Activated CD4-positive, alpha-beta T cell treated with anti-CD3 and anti-CD28 coated beads for 36 hours (primary cell): ENCODE measurements around the gene TNIP3. TPM values are rescaled to one million over a fixed set of nuclear protein-coding genes. Genes with fewer than 3 reads are reported as not detected.
"Not testable (repeated sequence)": the region's sequence is repeated elsewhere in the genome, so short reads cannot be mapped to it uniquely, and the experiment has no call there.

ENCODE experiments used
- ATAC-seq: fragments of 200-7000 bp; cut with Tn5 transposase; one replicate; pipeline ENCODE4 v1.10.0; 2021; ENCODE audit warnings: mild to moderate bottlenecking, moderate library complexity
- CTCF ChIA-PET: fragments of 350-600 bp; sonication (Branson Sonifier 250); formaldehyde crosslinking; loops from one replicate; lab custom pipeline; 2021; ENCODE audit warnings: antibody characterized with exemption; lab: Charles Lee
- POLR2A ChIA-PET: fragments of 350-600 bp; sonication (Branson Sonifier 250); formaldehyde crosslinking; loops from one replicate; lab custom pipeline; 2021; ENCODE audit warnings: antibody characterized with exemption, inconsistent platforms; lab: Charles Lee
- DNase-seq: peaks from one replicate; pipeline ENCODE4 v3.0.0-alpha.2; 2020
- H3K27ac Mint-ChIP-seq: one replicate; pipeline ENCODE4 v1.8.0; 2021; ENCODE audit warnings: mixed read lengths
- H3K27me3 Mint-ChIP-seq: one replicate; pipeline ENCODE4 v1.8.0; 2021; ENCODE audit warnings: mixed read lengths
- H3K36me3 Mint-ChIP-seq: one replicate; pipeline ENCODE4 v1.8.0; 2021; ENCODE audit warnings: low read depth, mixed read lengths
- H3K4me1 Mint-ChIP-seq: one replicate; pipeline ENCODE4 v1.8.0; 2021; ENCODE audit warnings: mixed read lengths
- H3K4me3 Mint-ChIP-seq: one replicate; pipeline ENCODE4 v1.8.0; 2021; ENCODE audit warnings: mild to moderate bottlenecking, moderate library complexity, mixed read lengths
- H3K9me3 Mint-ChIP-seq: one replicate; pipeline ENCODE4 v1.8.0; 2021; ENCODE audit warnings: low read depth, mixed read lengths
- intact Hi-C, 2 experiments: fragments of 100-400 bp; cut with DNase I in 1 of 2; cut with micrococcal nuclease in 1 of 2; formaldehyde crosslinking; loops; one replicate each; pipeline versions ENCODE4 v1.14.2 to v1.15.1; 2022 to 2024; cut with DNase I, micrococcal nuclease
- total RNA-seq, 2 experiments: library from RNA; stranded (reverse); gene quantifications; one replicate each; pipeline ENCODE4 v1.2.3, GENCODE V29; 2021

The TNIP3 gene, protein sequence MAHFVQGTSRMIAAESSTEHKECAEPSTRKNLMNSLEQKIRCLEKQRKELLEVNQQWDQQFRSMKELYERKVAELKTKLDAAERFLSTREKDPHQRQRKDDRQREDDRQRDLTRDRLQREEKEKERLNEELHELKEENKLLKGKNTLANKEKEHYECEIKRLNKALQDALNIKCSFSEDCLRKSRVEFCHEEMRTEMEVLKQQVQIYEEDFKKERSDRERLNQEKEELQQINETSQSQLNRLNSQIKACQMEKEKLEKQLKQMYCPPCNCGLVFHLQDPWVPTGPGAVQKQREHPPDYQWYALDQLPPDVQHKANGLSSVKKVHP
- 1 to 10 TPM; 3.7 to 4.8 TPM for total RNA-seq

DNA sequence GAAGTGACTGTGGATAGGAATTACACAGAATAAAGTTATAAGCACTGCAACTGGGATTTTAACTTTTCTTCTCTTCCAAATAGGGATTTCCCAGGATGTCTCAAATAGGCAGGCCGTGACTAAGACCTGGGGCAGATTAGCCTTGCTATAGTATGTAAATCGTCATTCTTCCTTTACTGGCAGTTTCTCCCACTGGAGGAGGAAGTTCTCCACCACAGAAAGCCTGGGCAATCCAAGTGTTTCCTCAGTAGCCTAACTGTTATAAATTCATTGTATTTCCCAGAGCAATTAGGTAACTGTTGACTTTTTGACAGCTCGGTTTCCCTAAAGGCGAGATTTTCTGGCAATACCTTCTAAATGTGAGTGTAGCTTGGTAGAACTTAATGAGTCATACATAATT lies at the start of gene TNIP3:
TNIP3 (minus strand) TSS at position 31 of the 400 bp plus-strand sequence. CDS start 196 bp downstream, outside the sequence.
- Mint-ChIP-seq H3K4me3 (no peak within 1 kb of the TSS), H3K9me3 (peaks cover 2% of the 10 kb centered on the region), H3K36me3 (peaks cover 5% of the 10 kb centered on the region), H3K27ac (peak within 1 kb of the TSS; percentile 21), H3K4me1 (peaks cover 40% of the 10 kb centered on the region), H3K27me3 (no peaks in the 10 kb centered on the region)
- CTCF ChIA-PET, result interaction anchor here (1.1 kb wide), 1 partner anchor 28 kb away, joined by 4 read pairs; no protein-coding TSS in a partner anchor
- POLR2A ChIA-PET, result no interaction called here
- DNase-seq, result no peak
- ATAC-seq, result no peak
- intact Hi-C loops, result no loop called here

GRCh38 chr4:121212806-121213205 lies 48.7 kb upstream of the TNIP3 start:
- no peak for DNase-seq
- Mint-ChIP-seq H3K27ac (no peak overlapping the region), H3K36me3 (peaks cover 4% of the 10 kb centered on the region), H3K27me3 (no peaks in the 10 kb centered on the region), H3K4me3 (no peak overlapping the region), H3K9me3 (no peaks in the 10 kb centered on the region), H3K4me1 (peaks cover 10% of the 10 kb centered on the region)
- no peak for ATAC-seq
- ChIA-PET CTCF (interaction anchor here (1.1 to 2.0 kb wide), 5 partner anchors 9 to 95 kb away, joined by 3 to 7 read pairs (median 4); no protein-coding TSS in a partner anchor), POLR2A (no interaction called here)
- intact Hi-C loops, result no loop called here

DNA sequence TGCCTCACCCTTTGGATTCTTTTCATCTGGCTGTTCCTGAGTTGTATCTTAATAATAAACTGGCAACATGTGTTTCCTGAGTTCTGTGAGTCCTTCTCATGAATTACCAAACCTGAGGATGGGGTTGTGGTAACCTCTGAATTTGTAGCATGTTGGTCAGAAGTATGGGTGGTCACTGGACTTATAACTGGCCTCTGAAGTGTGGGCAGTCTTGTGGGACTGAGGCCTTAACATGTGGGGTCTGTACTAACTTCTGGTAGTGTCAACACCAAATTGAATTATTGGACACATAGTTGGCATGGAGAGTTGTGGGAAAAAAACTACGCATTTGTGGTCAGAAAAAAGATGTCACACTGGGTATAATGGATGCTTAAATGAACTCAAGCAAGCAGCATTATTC lies 45.0 kb upstream of the TNIP3 start:
- CTCF ChIA-PET, result interaction anchor here (1.2 to 1.8 kb wide), 2 partner anchors 12 to 17 kb away, joined by 4 to 7 read pairs; no protein-coding TSS in a partner anchor
- H3K4me1 Mint-ChIP-seq, result peaks cover 13% of the 10 kb centered on the region
- H3K36me3 Mint-ChIP-seq, result no peaks in the 10 kb centered on the region
- H3K27me3 Mint-ChIP-seq, result no peaks in the 10 kb centered on the region
- no peak overlapping the region for H3K4me3 Mint-ChIP-seq
- DNase-seq, result no peak
- ATAC-seq, result no peak
- POLR2A ChIA-PET, result no interaction called here
- peaks cover 1% of the 10 kb centered on the region for H3K9me3 Mint-ChIP-seq
- intact Hi-C loops, result no loop called here
- H3K27ac Mint-ChIP-seq, result no peak overlapping the region

DNA sequence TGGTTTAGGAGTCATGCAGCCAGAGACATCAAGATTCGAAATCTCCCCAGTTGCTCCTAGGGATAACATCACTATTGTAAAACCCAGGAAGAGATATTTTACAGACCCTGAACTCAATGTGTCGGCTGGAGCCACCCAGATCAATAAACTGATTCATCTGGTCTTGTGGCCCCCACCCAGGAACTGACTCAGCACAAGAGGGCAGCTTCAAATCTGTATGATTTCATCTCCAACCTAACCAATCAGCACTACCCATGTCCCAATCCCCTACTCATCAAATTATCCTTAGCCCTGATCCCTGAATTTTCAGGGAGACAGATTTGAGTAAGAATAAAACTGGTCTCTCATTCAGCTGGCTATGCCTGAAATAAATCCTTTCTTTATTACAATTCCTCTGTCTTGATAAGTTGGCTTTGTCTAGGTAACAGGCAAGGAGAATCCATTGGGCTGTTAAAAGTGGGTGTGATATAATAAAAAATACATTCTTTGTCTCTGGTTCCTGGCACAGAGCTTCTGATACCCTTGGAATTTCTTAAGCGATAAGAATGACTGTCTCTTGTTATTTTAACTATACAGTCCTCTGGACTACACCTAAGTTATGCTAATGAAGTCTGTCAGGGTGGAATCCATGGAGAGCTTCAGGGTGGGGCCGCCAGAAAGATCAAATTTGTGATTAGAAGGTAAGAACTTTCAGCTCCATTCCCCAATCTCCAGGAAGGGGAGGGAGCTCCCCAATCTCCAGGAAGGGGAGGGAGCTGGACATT lies 44.3 kb upstream of the TNIP3 start:
- ChIA-PET CTCF (interaction anchor here (0.6 to 1.8 kb wide), 3 partner anchors 11 to 32 kb away, joined by 3 to 7 read pairs (median 4); no protein-coding TSS in a partner anchor), POLR2A (no interaction called here)
- H3K36me3 Mint-ChIP-seq, result no peaks in the 10 kb centered on the region
- intact Hi-C loops, result no loop called here
- no peak overlapping the region for H3K27ac Mint-ChIP-seq
- peaks cover 9% of the 10 kb centered on the region for H3K4me1 Mint-ChIP-seq
- H3K4me3 Mint-ChIP-seq, result no peak overlapping the region
- H3K9me3 Mint-ChIP-seq, result peaks cover 1% of the 10 kb centered on the region
- ATAC-seq, result no peak
- no peaks in the 10 kb centered on the region for H3K27me3 Mint-ChIP-seq
- no peak for DNase-seq

DNA sequence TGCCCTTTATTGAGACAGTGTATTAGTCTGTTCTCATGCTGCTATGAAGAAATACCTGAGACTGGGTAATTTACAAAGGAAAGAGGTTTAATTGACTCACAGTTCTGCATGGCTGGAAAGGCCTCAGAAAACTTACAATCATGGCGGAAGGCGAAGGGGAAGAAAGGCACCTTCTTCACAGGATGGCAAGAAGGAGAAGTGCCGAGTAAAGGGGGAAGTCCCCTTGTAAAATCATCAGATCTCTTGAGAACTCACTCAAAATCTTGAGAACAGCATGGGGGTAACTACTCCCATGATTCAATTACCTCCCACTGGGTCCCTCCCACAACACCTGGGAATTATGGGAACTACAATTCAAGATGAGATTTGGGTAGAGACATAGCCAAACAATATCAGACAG lies 41.7 kb upstream of the TNIP3 start:
- POLR2A ChIA-PET, result not testable (repeated sequence)

GRCh38 chr4:121200795-121201472 lies 36.8 kb upstream of the TNIP3 start:
- Mint-ChIP-seq H3K4me1 (peaks cover 33% of the 10 kb centered on the region), H3K27ac (peak overlapping the region; percentile 19), H3K4me3 (no peak overlapping the region), H3K27me3 (no peaks in the 10 kb centered on the region), H3K9me3 (peaks cover under 1% of the 10 kb centered on the region), H3K36me3 (no peaks in the 10 kb centered on the region)
- CTCF ChIA-PET, result interaction anchor here (0.8 to 3.3 kb wide), 7 partner anchors 9 to 138 kb away, joined by 3 to 16 read pairs (median 5); no protein-coding TSS in a partner anchor
- POLR2A ChIA-PET, result no interaction called here
- DNase-seq (no peak), ATAC-seq (no peak)
- intact Hi-C loops, result loop anchor here in 1 of 2 experiments (2.0 kb wide), 1 partner anchor 26 kb away; no protein-coding TSS in a partner anchor

More for the DNA sequence above, 41.7 kb upstream of the TNIP3 start:
- ATAC-seq, H3K9me3 Mint-ChIP-seq, H3K27ac Mint-ChIP-seq, intact Hi-C loops, H3K27me3 Mint-ChIP-seq, DNase-seq, H3K36me3 Mint-ChIP-seq, H3K4me3 Mint-ChIP-seq: not testable (repeated sequence)
- H3K4me1 Mint-ChIP-seq, result peaks cover 12% of the 10 kb centered on the region
- CTCF ChIA-PET, result interaction anchor here (0.9 to 1.5 kb wide), 3 partner anchors 14 to 18 kb away, joined by 3 to 4 read pairs (median 3); no protein-coding TSS in a partner anchor

DNA sequence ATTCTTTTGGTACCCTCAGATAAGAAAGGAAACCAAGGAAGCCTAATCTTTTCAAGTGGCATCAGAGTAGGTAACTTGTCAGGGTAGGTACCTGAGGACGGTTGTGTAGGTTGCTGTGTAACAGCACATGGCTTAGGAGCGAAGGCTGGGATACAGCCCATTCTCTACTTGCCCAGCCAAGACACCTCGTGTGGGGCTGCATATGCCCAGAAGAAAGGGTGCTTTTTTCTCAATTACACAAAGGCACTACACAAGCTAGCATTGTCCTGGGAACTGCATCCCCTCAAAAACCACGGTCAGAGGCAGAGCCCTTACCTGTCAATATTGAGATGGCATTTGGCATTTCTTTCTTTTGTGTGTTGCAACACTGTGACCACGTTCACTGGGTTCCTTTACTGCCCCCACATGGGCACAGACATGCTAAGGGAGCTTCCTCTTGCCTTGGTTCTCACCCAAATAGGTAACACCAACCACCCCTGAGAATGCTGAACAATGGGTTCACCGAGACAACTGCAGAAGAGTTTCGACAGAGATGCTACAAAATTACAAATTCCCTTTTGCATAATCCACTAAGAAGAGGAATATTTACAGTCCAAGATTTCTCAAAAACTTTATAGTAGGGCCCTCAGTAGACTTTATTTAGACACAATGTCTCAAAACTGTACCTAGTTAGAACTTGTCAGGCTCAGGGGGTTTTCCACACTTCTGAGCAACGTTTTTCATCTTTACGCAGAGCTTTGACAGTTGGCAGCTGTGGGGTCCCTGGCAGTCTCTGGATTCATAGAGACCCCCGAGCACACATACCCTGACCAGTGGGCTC lies 35.8 kb upstream of the TNIP3 start:
- no peak overlapping the region for H3K4me3 Mint-ChIP-seq
- ATAC-seq, result peak; percentile 92
- DNase-seq, result peak; percentile 50
- H3K27me3 Mint-ChIP-seq, result no peaks in the 10 kb centered on the region
- no peaks in the 10 kb centered on the region for H3K36me3 Mint-ChIP-seq
- intact Hi-C loops, result loop anchor here in 1 of 2 experiments (2.0 kb wide), 2 partner anchors 15 to 27 kb away; no protein-coding TSS in a partner anchor
- no peaks in the 10 kb centered on the region for H3K9me3 Mint-ChIP-seq
- POLR2A ChIA-PET, result interaction anchor here (0.7 kb wide), 1 partner anchor 108 kb away, joined by 3 read pairs; no protein-coding TSS in a partner anchor
- H3K4me1 Mint-ChIP-seq, result peaks cover 27% of the 10 kb centered on the region
- CTCF ChIA-PET, result interaction anchor here (0.8 to 3.3 kb wide), 13 partner anchors 8 to 139 kb away, joined by 3 to 16 read pairs (median 4); no protein-coding TSS in a partner anchor
- peak overlapping the region; percentile 34 for H3K27ac Mint-ChIP-seq

- Mint-ChIP-seq H3K4me1 (peaks cover 37% of the 10 kb centered on the region), H3K27me3 (no peaks in the 10 kb centered on the region), H3K36me3 (no peaks in the 10 kb centered on the region), H3K4me3 (no peak overlapping the region), H3K9me3 (no peaks in the 10 kb centered on the region), H3K27ac (no peak overlapping the region)
- DNase-seq, result no peak
- intact Hi-C loops, result loop anchor here in 1 of 2 experiments (2.0 kb wide), 1 partner anchor 17 kb away; no protein-coding TSS in a partner anchor
- POLR2A ChIA-PET, result no interaction called here
- ATAC-seq, result no peak
- CTCF ChIA-PET, result interaction anchor here (1.1 to 3.3 kb wide), 7 partner anchors 26 to 172 kb away, joined by 3 to 16 read pairs (median 5); no protein-coding TSS in a partner anchor
Observed at GRCh38 chr4:121198251-121198650, 34.1 kb upstream of the TNIP3 start.

DNA sequence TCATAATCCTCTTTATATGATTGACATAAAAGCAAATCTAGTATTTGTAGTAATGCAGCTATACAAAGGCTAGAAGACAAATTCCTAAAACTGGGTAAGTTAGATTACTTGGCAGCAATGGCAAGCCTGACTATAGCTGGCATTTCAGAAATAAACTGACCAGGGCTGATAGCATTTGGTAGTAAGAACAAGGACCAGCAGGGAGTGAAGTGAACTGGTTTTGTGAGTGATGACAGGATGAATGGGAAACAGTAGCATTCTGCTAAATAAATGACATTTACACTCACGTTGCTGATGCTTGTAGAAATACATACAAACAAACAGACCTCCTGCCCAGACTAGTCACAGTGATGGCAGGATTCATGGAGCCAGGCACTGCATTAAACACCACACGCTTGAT lies 31.5 kb upstream of the TNIP3 start:
- Mint-ChIP-seq H3K4me3 (no peak overlapping the region), H3K9me3 (no peaks in the 10 kb centered on the region), H3K27me3 (no peaks in the 10 kb centered on the region), H3K27ac (no peak overlapping the region), H3K36me3 (no peaks in the 10 kb centered on the region), H3K4me1 (peaks cover 52% of the 10 kb centered on the region)
- DNase-seq (no peak), ATAC-seq (no peak)
- ChIA-PET POLR2A (no interaction called here), CTCF (interaction anchor here (1.3 to 1.8 kb wide), 2 partner anchors 55 to 112 kb away, joined by 4 to 10 read pairs; no protein-coding TSS in a partner anchor)
- intact Hi-C loops, result loop anchor here in 1 of 2 experiments (1.0 kb wide), 1 partner anchor 8 kb away; no protein-coding TSS in a partner anchor

DNA sequence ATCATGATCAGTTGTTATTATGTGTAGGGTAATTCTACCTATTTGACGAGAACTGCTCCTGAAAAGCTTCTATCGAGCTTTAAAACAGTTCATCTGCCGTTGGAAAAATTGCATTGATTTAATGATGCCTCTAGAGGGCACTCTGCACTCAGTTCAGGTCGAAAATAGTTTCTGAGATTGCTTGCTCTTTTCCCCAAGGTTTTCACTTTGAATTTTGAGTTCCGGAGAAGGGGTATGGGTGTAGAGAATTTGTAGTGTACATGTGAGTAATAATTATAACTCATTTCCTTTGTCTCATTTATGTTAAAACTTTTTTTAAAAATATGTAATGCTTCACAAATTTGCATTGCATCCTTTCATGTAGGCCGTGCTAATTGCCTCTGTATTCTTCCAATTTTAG lies 28.4 kb upstream of the TNIP3 start:
- H3K4me3 Mint-ChIP-seq, result peak overlapping the region; percentile 42

More for the DNA sequence above, 28.4 kb upstream of the TNIP3 start:
- POLR2A ChIA-PET, result no interaction called here
- DNase-seq, result peak; percentile 27
- Mint-ChIP-seq H3K27ac (no peak overlapping the region), H3K27me3 (no peaks in the 10 kb centered on the region), H3K9me3 (no peaks in the 10 kb centered on the region), H3K4me1 (peaks cover 59% of the 10 kb centered on the region), H3K36me3 (peaks cover 2% of the 10 kb centered on the region)
- CTCF ChIA-PET, result interaction anchor here (0.5 to 6.6 kb wide), 63 partner anchors 8 to 540 kb away, joined by 3 to 60 read pairs (median 4); partner anchors contain the start of genes QRFPR and TNIP3
- peak; percentile 50 for ATAC-seq
- intact Hi-C loops, result loop anchor here (1.0 to 5.0 kb wide), 7 partner anchors 35 to 535 kb away; no protein-coding TSS in a partner anchor
